Progenitor cell of endocrine pancreas (in vitro differentiated cells): ENCODE results near the gene C20orf202. TPM values are rescaled to one million over a fixed set of nuclear protein-coding genes. Genes with fewer than 3 reads are reported as not detected.

ENCODE experiments used
- DNase-seq: peaks from one replicate; pipeline ENCODE4 v3.0.0; 2021; ENCODE audit warnings: low spot score; ENCODE audit not compliant: unreplicated experiment
- H3K27ac Mint-ChIP-seq: 2 replicates; pipeline ENCODE4 v1.8.0; 2021; ENCODE audit warnings: mild to moderate bottlenecking, moderate library complexity, mixed read lengths
- H3K27me3 Mint-ChIP-seq: 2 replicates; pipeline ENCODE4 v1.8.0; 2021; ENCODE audit warnings: mixed read lengths
- H3K36me3 Mint-ChIP-seq: 2 replicates; pipeline ENCODE4 v1.8.0; 2022; ENCODE audit warnings: mixed read lengths; ENCODE audit not compliant: insufficient read depth
- H3K4me1 Mint-ChIP-seq: 2 replicates; pipeline ENCODE4 v1.8.0; 2021; ENCODE audit warnings: low read depth, mixed read lengths
- H3K4me3 Mint-ChIP-seq: 2 replicates; pipeline ENCODE4 v1.8.0; 2021; ENCODE audit warnings: low read depth, mild to moderate bottlenecking, moderate library complexity, mixed read lengths
- H3K9me3 Mint-ChIP-seq: 2 replicates; pipeline ENCODE4 v1.8.0; 2021; ENCODE audit warnings: low read depth, mixed read lengths
- total RNA-seq: library from RNA; stranded (reverse); gene quantifications from 2 replicates; pipeline ENCODE4 v1.2.1, GENCODE V29; 2021
- TF ChIP-seq, protein P1 (sequence below): fragments of 200-600 bp; sonication (generic); IDR thresholded peaks from one replicate; pipeline ENCODE4 v1.5.0; 2021; ENCODE audit warnings: antibody characterized with exemption, mild to moderate bottlenecking; ENCODE audit not compliant: unreplicated experiment

The C20orf202 gene
- total RNA-seq, 1 donor from 2014 or later = 0.26 TPM

DNA sequence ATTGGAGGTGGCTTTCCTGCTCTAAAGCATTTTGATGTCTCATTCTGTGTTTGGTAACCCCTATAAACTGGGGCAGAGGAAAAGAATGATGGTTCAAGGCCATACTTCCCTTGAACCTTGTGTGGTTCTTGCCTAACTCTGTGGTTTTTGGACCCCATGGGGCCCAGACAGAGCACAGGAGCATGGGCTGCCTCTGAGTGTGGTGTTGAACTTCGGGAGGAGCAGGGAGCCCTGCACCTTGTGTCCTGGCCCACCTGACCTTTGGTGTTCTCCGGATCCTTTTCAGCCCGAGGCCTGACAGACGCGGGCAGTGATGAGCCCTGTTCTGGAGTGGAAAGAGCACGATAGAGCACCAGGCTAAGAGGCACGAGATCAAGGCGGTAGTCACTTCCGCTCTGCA, 37.3 kb upstream of the C20orf202 start:
- no peak overlapping the region for H3K4me3 Mint-ChIP-seq
- H3K27ac Mint-ChIP-seq = no peak overlapping the region
- no peaks in the 10 kb centered on the region for H3K4me1 Mint-ChIP-seq
- no peak for DNase-seq
- peaks cover 30% of the 10 kb centered on the region for H3K36me3 Mint-ChIP-seq
- no peaks in the 10 kb centered on the region for H3K27me3 Mint-ChIP-seq
- no peaks in the 10 kb centered on the region for H3K9me3 Mint-ChIP-seq
- TF ChIP-seq, protein P1, sequence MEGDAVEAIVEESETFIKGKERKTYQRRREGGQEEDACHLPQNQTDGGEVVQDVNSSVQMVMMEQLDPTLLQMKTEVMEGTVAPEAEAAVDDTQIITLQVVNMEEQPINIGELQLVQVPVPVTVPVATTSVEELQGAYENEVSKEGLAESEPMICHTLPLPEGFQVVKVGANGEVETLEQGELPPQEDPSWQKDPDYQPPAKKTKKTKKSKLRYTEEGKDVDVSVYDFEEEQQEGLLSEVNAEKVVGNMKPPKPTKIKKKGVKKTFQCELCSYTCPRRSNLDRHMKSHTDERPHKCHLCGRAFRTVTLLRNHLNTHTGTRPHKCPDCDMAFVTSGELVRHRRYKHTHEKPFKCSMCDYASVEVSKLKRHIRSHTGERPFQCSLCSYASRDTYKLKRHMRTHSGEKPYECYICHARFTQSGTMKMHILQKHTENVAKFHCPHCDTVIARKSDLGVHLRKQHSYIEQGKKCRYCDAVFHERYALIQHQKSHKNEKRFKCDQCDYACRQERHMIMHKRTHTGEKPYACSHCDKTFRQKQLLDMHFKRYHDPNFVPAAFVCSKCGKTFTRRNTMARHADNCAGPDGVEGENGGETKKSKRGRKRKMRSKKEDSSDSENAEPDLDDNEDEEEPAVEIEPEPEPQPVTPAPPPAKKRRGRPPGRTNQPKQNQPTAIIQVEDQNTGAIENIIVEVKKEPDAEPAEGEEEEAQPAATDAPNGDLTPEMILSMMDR = no peak

DNA sequence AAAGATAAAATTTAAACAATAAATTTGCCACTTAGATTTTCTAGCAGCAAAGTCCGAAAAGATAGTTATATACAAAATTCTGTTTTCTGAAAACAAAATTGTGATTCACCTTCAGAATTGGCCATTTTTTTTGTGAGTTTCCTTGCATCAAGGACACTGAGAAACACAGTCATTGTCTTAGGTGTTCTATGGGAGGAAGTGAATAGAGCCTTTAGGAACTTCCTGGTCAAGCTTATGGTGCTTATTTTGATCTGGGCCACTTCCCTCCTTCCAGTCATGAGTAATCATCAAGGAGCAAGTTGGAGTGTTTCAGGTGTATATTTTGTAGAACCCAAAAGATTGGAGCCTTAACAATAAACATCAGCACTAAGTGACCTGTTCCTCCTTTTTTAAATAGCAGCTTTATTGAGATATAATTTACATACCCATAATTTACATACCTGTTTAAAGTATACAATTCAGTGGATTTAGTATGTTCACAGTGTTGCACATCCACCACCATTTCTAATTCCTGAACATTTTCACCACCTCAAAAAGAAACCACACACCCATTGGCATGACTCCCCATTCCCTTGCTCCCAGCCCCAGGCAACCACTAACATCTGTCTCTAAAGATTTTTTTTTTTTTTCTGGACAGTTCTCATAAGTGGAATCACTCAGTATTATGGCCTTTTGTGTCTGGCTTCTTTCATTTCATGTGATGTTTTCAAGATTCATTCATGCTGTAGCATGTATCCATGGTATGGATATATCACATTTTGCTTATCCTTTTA, 36.1 kb upstream of the C20orf202 start:
- no peaks in the 10 kb centered on the region for H3K9me3 Mint-ChIP-seq
- no peak overlapping the region for H3K27ac Mint-ChIP-seq
- no peak overlapping the region for H3K4me3 Mint-ChIP-seq
- peaks cover 30% of the 10 kb centered on the region for H3K36me3 Mint-ChIP-seq
- no peak for DNase-seq
- TF ChIP-seq, protein P1 = no peak
- no peaks in the 10 kb centered on the region for H3K27me3 Mint-ChIP-seq
- no peaks in the 10 kb centered on the region for H3K4me1 Mint-ChIP-seq

DNA sequence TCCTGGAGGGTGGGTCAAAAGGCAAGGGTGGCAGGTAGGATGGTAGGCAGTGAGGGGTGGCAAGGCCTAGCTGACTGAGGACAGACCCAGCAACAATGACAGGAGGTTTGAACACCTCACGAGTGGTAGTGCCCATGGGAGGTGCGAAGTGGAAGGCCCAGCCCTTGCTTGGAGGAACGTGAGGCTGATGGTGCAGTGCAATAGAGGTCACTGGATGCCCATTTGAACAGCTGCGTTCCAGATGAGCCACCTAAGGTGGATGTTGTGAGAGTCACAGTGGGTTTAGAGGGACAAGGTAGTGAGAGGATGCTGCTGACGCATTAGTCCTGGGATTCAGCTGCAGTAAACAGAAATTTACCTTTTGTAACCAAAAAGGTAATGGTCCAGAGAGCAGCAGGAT, 34.0 kb upstream of the C20orf202 start:
- H3K27me3 Mint-ChIP-seq = no peaks in the 10 kb centered on the region
- peaks cover 26% of the 10 kb centered on the region for H3K36me3 Mint-ChIP-seq
- no peak for DNase-seq
- H3K4me3 Mint-ChIP-seq = no peak overlapping the region
- TF ChIP-seq, protein P1 = no peak
- H3K9me3 Mint-ChIP-seq = no peaks in the 10 kb centered on the region
- no peak overlapping the region for H3K27ac Mint-ChIP-seq
- H3K4me1 Mint-ChIP-seq = peaks cover 1% of the 10 kb centered on the region

DNA sequence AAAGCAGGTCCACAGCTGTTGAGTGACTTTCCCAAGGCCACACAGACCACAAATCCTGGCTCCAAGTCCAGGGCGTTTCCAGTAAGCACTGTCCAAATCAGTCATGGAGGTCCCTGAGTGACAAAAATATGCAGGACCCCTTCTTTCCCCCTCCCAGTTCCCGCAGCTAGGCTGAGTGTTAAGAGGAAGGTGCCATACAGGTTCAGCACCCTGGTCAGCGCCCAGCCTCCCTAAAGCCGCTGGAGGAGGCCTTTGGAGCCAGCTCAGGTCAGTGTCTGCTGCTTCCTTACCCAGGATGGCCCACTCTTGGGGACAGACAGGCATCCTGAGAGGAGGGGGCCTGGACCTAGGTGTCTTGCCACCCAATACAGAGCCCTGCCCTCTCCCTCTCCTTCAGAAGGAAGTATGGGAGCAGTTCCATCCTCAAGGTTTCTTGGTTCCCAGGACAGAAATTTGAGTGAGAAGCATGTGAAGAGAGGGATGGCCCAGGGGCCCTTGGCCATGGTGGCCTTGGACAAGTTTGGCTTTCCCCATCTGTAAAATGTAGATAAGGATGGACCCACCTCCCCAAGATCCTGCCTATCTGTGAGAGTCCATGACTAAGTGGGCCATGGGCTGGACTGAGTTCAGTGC, 31.7 kb upstream of the C20orf202 start:
- Mint-ChIP-seq H3K9me3 (no peaks in the 10 kb centered on the region), H3K36me3 (peaks cover 17% of the 10 kb centered on the region), H3K4me3 (no peak overlapping the region), H3K27ac (no peak overlapping the region), H3K27me3 (no peaks in the 10 kb centered on the region), H3K4me1 (peaks cover 1% of the 10 kb centered on the region)
- DNase-seq = peak; percentile 61
- TF ChIP-seq, protein P1 = no peak

DNA sequence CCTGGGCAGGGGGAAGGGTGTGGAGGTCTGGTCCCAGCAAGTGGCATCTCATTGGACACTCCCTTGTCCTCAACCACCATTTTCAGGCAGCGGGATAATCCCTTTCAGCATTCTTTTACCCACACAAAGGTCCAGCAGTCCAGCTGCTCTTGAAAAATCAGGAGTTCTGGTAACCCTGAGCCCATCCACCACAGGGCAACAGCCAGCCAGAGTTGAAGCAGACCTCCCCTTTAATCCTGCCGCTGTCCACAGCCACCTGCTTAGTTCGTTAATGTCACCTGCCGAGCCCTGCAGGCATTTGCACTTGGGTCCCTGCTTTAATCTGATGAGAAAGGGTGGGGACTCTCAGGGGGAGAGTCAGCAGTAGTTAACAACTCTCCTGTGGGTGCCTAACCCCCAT, 29.6 kb upstream of the C20orf202 start:
- H3K9me3 Mint-ChIP-seq = no peaks in the 10 kb centered on the region
- TF ChIP-seq, protein P1 = no peak
- peaks cover 5% of the 10 kb centered on the region for H3K36me3 Mint-ChIP-seq
- H3K4me3 Mint-ChIP-seq = no peak overlapping the region
- no peaks in the 10 kb centered on the region for H3K27me3 Mint-ChIP-seq
- H3K4me1 Mint-ChIP-seq = peaks cover 1% of the 10 kb centered on the region
- no peak for DNase-seq
- no peak overlapping the region for H3K27ac Mint-ChIP-seq
